ENCODE results near the gene LTA.

GRCh38 chr6:31541059-31541657 lies 30.9 kb upstream of the LTA start:
- TF ChIP-seq CTCF (IDR thresholded peaks at IDR 0.05; ENCODE audit: insufficient read depth, low read length) (no peak), POLR2AphosphoS5 (IDR thresholded peaks at IDR 0.05; ENCODE audit: low read depth) (no peak)

Measured in HL-60 (cell line).